HG02678 (cell line): ENCODE results near the gene SP100.
"Not testable (repeated sequence)": the region's sequence is repeated elsewhere in the genome, so short reads cannot be mapped to it uniquely, and the experiment has no call there.

Experiments used
- ATAC-seq: cut with Tn5 transposase; IDR thresholded peaks from one replicate; pipeline ENCODE4 v1.9.1; 2021; ENCODE audit warnings: mild to moderate bottlenecking, moderate library complexity; ENCODE audit not compliant: unreplicated experiment

Gene SP100

DNA sequence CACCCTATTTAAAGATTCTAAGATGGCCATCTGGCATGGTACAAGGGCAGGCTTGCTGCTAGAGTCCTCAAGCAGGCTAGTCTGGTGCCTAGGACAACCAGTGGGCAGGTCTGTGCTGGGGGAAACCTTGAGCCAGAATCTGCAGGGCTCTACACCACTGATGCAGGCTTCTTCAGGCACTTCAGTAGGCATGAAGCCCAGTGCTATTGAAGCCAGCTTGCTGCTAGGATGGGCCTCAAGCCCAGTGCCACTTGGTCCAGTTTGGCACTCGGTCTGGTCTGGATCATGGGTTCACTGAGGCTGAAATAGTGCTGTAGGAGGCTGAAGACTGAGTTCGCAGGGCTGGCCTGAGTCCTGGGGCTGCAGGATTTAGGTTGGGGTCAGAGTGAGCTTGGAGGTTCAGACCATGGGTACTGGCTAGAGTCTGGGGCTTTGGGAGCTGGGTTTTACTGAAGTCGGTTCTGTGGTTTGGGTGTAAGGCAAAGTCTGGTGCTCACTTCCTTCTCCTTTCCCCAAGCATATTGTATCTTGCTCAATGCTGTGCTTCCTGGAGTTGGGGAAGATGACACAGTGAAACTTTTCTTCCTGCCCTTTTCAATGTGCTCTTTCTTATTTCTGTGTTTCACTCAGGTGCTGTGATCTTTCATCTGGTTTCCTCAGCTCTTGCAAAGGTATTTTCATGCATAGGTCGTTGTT, 41.2 kb downstream of the SP100 start:
- ATAC-seq: no peak

DNA sequence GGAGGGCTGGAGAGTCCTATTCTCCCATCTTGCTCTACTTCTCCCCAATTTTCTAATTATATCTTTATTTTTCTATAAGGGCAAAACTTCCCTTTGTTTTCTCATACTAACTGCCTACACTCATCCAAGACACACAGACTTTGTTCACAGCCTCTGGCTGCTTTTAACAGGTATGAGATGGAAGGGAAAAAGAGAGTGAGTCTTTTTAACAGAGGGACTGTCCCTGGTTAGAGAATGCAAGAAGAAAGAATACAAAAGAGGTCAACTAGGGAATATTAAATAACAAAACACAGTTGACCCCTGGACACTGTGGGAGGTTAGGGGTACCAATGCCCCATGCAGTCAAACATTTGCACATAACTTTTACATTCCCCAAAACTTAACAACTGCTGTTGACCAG, 41.8 kb downstream of the SP100 start:
- no peak for ATAC-seq

DNA sequence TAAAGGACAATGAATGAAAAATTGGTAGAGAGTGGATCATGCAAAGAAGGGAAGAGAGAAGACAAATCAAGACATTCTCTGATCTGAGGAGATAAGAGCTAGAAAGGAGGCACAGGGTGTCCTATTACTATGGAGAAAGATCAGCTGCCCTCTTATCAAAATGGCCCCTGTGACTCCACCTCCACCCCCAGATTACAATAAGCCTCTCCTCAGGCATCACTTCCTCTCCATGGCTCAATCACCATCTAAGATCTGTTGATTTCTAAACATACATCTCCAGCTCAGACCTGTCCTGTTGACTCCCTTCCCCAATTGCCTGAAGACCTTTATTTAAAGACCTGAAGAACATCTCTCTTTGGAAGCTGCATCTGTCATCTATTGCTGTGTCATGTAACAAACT, 43.2 kb downstream of the SP100 start:
- ATAC-seq: no peak

DNA sequence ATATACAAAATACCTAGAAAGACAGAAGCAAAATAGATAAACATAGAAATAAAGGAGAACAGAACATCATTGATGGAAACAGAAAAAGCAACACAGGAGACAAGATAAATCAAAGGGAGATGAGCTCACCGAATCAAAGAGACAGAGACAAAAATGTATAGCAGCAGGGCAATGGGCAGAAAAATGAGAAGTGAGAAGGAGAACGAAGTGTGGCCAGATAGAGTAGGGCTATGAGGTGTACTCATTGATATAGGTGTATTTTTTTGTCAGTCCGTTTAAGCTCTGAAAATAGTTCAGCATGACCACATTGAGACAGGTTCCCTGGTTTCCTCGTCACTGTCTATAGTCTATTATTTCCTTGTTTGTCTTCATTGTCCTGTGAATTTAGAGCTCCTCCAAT, 55.1 kb downstream of the SP100 start:
- ATAC-seq: peak; percentile 38

DNA sequence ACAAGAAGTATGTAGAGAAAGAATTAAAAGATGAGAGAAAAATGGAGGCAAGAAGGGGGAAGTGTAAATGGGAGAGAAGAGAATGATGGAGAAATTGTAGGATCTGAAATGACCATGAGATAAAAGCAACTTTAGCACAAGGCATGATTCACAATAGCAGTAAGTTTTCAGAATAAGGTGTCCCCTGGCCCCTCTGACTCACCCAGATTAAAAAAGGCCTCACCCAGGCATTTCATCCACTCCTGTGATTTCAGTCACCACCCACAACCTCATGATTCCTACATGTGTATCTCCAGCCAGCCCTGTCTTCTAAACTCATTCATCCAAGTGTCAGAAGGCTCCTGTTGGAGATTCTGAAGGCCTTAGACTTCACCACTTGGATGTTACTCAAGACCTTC, 56.6 kb downstream of the SP100 start:
- no peak for ATAC-seq

DNA sequence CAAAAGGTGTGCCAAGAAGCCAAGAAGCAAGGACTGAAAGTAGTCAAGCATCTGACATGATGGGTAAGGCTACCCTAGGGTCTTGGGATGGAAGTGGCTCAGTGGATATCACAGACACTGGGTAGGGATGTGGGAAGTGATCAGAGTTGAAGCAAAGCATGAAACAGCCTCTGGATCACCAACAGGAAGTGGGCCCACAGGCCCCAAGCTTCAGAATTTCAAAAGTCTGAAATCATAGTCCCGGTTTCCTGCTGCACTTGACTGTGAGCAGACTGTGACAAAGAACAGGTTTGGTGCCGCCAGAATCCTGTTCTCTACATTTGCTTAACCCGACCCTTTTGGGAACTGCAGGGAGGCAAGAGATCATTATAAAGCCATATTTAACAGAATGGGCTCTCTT, 57.4 kb downstream of the SP100 start:
- ATAC-seq: no peak

DNA sequence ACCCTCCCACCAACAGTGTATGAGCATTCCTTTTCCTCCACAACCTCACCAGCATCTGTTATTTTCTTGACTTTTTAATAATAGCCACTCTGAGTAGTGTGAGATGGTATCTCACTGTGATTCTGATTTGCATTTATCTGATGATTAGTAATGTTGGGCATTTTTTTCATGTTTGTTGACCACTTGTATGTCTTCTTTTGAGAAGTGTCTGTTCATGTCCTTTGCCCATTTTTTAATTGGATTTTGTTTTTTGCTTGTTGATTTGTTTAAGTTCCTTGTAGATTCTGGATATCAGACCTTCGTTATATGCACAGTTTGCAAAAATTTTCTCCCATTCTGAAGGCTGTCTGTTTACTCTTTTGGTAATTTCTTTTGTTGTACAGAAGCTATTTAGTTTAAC, 59.1 kb downstream of the SP100 start:
- no peak for ATAC-seq

DNA sequence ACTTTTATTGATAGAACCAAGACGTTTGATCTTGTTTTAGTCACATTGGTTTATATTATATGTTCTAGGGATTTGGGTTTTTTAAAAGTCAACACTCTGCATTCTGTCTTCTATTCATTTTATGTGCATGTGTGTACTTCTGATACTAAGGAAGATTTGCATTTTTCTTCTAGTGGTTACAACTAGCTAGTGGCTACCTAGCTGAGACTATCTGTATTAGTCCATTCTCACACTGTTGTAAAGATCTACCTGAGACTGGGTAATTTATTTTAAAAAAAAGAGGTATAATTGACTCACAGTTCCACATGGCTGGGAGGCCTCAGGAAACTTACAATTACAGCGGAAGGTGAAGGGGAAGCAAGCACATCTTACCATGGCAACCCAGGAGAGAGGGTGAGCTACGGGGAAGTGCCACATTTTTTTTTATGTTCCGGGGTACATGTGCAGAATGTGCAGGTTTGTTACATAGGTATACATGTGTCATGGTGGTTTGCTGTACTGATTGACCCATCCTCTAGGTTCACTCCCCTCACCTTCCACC, 69.9 kb downstream of the SP100 start:
- no peak for ATAC-seq

DNA sequence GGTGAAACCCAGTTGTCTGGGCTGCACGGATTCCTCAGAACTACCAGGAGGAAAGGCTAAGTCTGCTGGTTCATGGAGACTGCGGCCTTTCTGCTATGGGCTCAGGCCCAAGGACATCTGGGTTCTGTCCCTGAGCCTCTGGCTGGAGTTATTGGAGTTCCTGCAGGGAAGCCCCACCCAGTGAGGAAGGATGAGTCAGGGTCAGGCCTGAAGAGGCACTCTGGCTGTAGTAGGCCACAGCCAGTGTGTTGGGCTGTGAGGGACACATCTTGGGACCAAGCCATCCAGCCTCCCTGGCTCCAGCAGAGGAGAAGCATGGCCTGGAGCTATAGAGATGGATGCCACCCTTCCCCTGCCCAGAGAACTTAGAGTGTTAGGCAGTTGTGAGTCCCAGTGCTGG, 75.2 kb downstream of the SP100 start:
- not testable (repeated sequence) for ATAC-seq

DNA sequence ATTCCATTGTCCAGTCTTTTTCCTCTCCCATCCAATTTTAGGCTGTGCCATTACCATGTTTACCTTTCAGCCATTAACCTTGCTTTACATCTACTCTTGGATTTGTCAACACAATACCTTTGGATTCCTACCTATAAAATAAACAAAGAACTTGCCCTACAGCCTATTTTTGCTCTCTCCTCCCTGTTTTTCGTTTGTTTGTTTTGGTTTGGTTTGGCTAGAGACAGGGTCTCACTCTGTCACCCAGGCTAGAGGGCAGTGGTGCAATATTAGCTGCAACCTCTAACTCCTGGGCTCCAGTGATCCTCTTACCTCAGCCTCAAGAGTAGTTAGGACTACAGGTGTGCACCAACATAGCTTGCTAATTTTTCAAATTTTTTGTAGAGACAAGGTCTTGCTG, 76.1 kb downstream of the SP100 start:
- ATAC-seq: no peak

DNA sequence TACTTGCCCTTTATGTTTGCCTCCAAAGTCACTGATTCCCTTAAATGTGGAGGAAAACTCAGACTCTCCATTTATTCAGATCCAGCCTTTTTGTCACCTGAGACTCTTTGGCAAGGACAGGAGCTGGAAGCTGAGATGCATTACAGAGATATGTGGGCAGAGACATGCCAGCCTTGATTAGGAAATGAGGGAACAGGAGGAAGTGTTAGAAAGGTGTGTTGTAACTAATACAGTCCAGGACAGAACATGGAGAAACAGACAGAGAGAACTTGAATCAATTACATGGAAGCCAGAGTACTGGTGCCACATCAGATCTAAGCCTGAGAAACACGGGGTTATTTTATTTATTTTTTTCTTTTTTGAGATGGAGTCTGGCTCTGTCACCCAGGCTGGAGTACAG, 79.0 kb downstream of the SP100 start:
- no peak for ATAC-seq

DNA sequence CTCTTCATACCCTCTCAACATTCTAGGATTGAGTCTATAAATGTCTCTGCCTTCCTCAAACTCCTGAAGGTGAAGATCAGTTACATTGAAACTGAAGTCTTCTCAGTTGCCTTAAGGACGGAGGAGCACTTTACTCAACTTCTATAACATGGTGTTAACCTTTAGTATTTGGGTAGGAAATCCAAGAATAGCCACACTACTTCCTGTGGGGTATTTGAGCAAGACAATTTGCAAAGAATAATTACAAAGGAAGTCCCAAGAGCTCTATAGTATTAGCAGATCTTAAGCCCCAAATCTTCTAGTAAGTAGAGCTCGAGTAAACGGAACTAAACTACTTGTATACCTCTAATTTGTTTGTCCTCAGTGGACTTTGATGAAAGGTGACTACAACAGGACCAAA, 80.9 kb downstream of the SP100 start:
- peak; percentile 58 for ATAC-seq

DNA sequence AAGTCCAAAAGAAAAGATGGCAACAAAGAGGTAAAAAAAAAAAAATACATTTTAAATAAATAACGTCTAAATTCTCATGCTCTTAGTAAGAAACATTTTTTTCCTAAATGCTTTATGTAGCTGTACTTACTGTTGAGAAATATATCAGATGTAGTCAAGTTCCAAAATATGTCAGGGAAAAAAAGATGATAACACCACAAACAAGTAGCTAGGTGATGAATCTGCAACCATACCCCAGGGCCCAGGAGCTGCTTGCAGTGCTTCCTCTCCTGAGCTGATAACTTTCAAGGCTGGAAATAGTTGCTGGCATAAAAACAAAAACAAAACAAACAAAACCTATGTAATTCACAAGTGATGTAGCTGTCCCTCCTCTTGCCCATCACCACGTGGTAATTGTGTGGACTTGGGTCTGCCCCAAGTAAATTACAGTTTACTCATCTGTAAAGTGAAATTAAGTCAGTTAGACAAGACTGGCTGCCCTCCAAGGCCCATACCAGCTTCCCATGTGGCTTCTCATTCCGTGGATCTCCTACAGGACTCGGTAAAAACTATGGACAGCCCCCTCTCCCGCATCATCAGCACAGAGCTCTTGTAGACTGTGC, 82.6 kb downstream of the SP100 start:
- ATAC-seq: no peak

DNA sequence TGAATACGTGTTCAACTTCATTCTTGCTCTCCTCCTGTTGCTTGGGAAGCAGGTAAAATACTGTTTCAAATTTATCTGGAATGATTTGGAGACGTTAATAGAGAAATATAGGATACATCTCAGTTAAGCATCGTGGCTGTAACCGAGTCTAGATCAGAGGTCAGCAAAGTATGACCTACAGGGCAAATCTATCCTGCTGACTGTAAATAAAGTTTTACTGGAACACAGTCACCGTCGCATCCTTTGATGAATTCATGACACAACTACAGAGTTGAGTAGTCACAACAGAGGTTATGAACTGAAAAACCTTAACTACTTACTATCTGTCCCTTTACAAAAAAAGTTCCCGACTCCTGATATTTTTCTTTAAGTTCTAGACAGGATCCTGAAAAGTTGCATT, 86.6 kb downstream of the SP100 start:
- ATAC-seq: no peak

DNA sequence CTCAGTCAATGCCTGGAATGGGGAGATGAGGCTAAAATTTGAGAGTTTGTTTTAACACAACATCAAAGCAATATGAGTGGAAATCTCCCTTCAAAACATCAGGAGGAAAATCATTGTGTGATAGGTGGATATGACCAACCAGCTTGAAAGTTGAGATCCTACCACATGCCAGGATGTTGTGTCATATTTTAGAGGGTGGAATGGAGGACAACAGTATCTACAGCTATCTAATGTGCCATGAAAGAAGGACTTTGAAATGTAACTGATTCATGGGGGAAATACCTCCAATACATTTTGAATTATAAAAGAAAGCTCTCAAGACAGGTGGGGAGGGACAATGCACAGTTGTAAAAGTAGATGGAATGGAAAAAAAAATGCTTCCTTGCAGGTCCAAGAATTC, 87.8 kb downstream of the SP100 start:
- ATAC-seq: no peak

DNA sequence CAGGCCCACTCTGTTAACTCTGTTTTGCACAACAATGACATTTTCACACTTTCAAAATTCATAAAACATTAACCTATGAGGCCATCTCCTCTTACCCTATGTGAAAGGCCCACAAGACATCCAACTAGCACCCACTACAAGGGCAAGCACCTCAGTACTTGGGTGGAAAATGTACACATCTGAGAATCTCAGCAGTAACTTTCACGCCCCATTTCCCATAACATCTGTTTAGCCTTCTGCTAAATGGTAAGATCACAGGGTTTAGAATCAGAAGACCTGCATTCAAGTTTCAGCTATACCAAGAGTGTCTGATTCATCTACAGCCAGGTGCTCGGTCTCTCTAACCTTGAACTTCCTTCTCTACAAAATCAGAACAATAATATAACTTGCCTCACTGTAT, 89.2 kb downstream of the SP100 start:
- peak; percentile 89 for ATAC-seq

DNA sequence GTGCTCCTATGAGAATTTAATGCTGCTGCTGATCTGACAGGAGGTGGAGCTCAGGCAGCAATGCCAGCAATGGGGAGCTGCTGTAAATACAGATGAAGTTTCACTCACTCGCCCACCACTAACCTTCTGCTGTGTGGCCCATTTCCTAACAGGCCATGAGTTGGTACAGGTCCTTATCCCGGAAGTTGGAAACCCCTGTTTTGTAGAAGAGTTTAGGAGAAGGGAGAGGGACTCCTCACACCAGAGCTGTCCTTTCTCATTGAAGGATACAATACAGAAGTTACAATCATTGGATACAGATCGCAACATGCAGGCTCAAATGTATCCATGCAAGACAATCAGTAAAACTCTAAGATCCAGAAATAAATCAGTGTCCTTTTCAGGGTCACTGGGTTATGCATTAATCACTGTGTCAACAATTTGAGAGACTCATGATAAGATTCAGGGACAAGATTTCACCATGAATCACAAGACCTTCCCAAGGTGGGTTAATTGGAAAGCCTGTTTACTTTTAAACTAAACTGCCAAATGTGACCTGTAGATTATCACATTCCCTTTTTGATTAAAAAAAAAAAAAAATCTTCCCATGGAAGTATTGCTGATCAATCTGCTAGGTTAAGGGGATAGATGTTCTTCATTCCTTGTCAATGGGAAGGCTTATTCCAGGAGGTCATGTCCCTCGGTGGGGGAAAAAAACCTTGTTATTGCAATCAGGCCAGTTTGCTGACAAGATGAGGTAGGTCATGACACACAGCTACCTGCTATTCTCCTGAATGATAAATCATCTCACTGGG, 97.2 kb downstream of the SP100 start:
- ATAC-seq: no peak

DNA sequence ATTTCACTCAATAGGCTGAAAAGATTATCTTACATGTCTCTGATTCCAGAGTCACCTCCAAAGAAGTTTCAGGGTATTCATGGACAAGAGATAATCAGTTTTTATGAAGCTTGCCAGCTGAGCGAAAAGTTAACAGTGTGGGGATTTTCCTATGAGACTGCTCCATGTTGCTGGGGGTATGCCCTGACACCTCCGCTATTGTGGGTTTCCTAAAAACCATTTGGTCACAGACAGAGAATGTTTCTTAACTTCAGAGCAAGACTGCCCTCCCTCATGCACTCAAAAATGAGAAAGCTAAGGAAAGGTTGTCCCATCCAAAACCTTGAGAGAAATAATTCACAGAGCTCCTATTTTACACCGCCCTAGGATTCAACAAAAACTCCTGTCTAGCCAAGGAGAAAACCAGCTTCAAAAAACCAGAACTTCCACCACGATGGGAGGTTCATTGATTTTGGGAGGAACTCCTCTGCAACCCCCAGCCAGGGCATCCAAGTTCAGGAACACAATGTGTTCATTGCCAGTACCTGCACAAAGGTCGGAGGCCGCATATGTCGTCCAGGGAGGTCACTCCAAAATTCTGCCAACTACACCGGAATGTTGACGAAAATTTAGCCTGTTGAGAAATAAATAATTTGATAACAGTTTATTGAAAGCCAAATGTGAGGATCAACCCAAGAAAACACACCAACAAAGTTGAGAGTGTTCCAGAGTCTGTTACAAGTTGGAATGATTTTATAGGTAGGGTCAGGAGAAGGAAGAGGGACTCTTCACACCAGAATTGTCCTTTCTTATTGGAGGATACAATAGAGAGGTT, 104.3 kb downstream of the SP100 start:
- ATAC-seq: no peak

DNA sequence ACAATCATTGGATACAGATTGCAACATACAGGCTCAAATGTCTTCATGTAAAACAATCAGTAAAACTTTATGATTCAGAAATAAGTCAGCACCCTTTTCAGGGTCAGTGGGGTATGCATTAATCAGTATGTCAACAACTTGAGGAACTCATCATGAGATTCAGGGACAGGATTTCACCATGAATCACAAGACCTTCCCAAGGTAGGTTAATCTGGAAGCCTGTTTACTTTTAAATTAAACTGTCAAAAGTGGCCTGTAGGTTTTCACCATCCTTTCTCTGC, 104.8 kb downstream of the SP100 start:
- no peak for ATAC-seq

DNA sequence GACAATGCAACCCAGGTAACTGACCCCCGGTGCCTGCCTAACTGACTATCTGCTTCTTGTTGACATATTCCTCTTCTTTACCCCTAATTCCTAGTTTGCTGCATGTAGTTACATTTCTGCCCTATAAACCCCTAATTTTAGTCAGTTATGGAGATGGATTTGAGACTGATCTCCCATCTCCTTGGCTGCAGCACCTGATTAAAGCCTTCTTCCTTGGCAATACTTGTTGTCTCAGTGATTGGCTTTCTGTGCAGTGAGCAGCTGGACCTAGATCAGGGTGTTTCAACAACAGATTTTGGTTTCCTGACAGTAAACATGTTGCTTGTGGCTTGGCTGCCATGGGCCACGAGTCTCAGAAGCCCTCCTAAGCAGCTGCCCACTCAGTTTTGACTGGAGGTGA, 105.4 kb downstream of the SP100 start:
- no peak for ATAC-seq

DNA sequence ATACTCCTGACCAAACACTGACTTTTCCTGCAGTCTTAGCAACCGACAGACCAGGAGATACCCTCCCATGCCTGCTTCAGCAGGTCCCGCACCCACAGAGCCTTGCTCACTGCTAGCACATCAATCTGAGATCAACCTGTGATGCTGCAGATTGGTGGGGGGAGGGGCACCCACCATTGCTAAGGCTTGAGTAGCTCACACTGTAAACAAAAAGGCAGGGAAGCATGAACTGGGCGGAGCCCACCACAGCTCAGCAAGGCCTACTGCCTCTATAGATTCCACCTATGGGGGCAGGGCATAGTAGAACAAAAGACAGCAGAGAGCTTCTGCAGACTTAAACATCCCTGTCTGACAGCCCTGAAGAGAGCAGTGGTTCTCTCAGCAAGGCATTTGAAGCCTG, 109.7 kb downstream of the SP100 start:
- no peak for ATAC-seq
